WTC11 (cell line): Measurements from ENCODE around the gene PAFAH2. TPM values are rescaled to one million over a fixed set of nuclear protein-coding genes. Genes with fewer than 3 reads are reported as not detected.

ENCODE experiments used
- ATAC-seq: fragments of 200-7000 bp; cut with Tn5 transposase; 2 replicates; pipeline ENCODE4 v1.10.0; 2021; ENCODE audit warnings: mild to moderate bottlenecking, moderate library complexity
- CTCF ChIA-PET: fragments of 300-600 bp; sonication (Branson Sonifier 250); formaldehyde crosslinking; loops from one replicate; lab custom pipeline; 2021; ENCODE audit warnings: antibody characterized with exemption; lab: Charles Lee
- POLR2A ChIA-PET: fragments of 350-600 bp; sonication (Branson Sonifier 250); formaldehyde crosslinking; loops from one replicate; lab custom pipeline; 2021; ENCODE audit warnings: antibody characterized with exemption; lab: Charles Lee
- DNase-seq: peaks from one replicate; pipeline ENCODE4 v3.0.0; 2021; ENCODE audit warnings: low spot score
- H3K27ac Mint-ChIP-seq: 2 replicates; pipeline ENCODE4 v1.8.0; 2021; ENCODE audit warnings: mixed read lengths
- H3K27me3 Mint-ChIP-seq: 2 replicates; pipeline ENCODE4 v1.8.0; 2021; ENCODE audit warnings: low read depth, mild to moderate bottlenecking, moderate library complexity, mixed read lengths
- H3K36me3 Mint-ChIP-seq: 2 replicates; pipeline ENCODE4 v1.8.0; 2021; ENCODE audit warnings: mixed read lengths
- H3K4me1 Mint-ChIP-seq: 2 replicates; pipeline ENCODE4 v1.8.0; 2022; ENCODE audit warnings: mixed read lengths
- H3K4me3 Mint-ChIP-seq: 2 replicates; pipeline ENCODE4 v1.8.0; 2021; ENCODE audit warnings: mild to moderate bottlenecking, moderate library complexity, mixed read lengths
- H3K9me3 Mint-ChIP-seq: 2 replicates; pipeline ENCODE4 v1.8.0; 2021; ENCODE audit warnings: mixed read lengths
- ATF1 ChIP-seq: sonication (generic); formaldehyde crosslinking; IDR thresholded peaks from 2 replicates; pipeline ENCODE4 v1.8.1; 2023; ENCODE audit warnings: mild to moderate bottlenecking, moderate library complexity, missing genetic modification reagents
- CREM ChIP-seq: sonication (generic); formaldehyde crosslinking; IDR thresholded peaks from 2 replicates; pipeline ENCODE4 v1.8.1; 2022; ENCODE audit warnings: mild to moderate bottlenecking, missing genetic modification reagents, moderate library complexity
- HMGA2 ChIP-seq: fragments of 250-450 bp; sonication (Bioruptor Pico); IDR thresholded peaks from 2 replicates; pipeline ENCODE4 v1.4.0; 2021; ENCODE audit warnings: mild to moderate bottlenecking, moderate library complexity
- JAZF1 ChIP-seq: fragments of 250-450 bp; sonication (Bioruptor Pico); IDR thresholded peaks from 2 replicates; pipeline ENCODE4 v1.9.0; 2021; ENCODE audit warnings: moderate library complexity, mild to moderate bottlenecking, inconsistent platforms
- NR2C2 ChIP-seq: sonication (generic); formaldehyde crosslinking; IDR thresholded peaks from 2 replicates; pipeline ENCODE4 v1.8.0; 2022; ENCODE audit warnings: mild to moderate bottlenecking, missing genetic modification reagents
- NR3C1 ChIP-seq: sonication (generic); formaldehyde crosslinking; conservative IDR thresholded peaks from 2 replicates; pipeline ENCODE4 v1.8.1; 2023; ENCODE audit warnings: low read depth, mild to moderate bottlenecking, missing genetic modification reagents
- RORB ChIP-seq: fragments of 250-450 bp; sonication (Bioruptor Pico); IDR thresholded peaks from 2 replicates; pipeline ENCODE4 v1.9.0; 2021; ENCODE audit warnings: mild to moderate bottlenecking
- TEAD4 ChIP-seq: sonication (generic); formaldehyde crosslinking; IDR thresholded peaks from 2 replicates; pipeline ENCODE4 v1.8.0; 2022; ENCODE audit warnings: mild to moderate bottlenecking, missing genetic modification reagents
- TP53 ChIP-seq: sonication (generic); formaldehyde crosslinking; IDR thresholded peaks from 2 replicates; pipeline ENCODE4 v1.8.1; 2023; ENCODE audit warnings: mild to moderate bottlenecking, missing genetic modification reagents
- ZNF232 ChIP-seq: sonication (generic); formaldehyde crosslinking; IDR thresholded peaks from 2 replicates; pipeline ENCODE4 v1.8.0; 2022; ENCODE audit warnings: mild to moderate bottlenecking, missing genetic modification reagents
- ZNF317 ChIP-seq: sonication (generic); formaldehyde crosslinking; IDR thresholded peaks from 2 replicates; pipeline ENCODE4 v1.8.1; 2023; ENCODE audit warnings: low read depth, mild to moderate bottlenecking, moderate library complexity, missing genetic modification reagents, borderline replicate concordance
- ZNF671 ChIP-seq: fragments of 250-450 bp; sonication (Bioruptor Pico); IDR thresholded peaks from 2 replicates; pipeline ENCODE4 v1.8.0; 2021; ENCODE audit warnings: mild to moderate bottlenecking
- total RNA-seq: library from RNA; stranded (reverse); gene quantifications from 3 replicates; pipeline ENCODE4 v1.2.3, GENCODE V29; 2021
- TF ChIP-seq, protein P1 (sequence below): fragments of 250-450 bp; sonication (Bioruptor Pico); IDR thresholded peaks from 2 replicates; pipeline ENCODE4 v1.8.0; 2021; ENCODE audit warnings: mild to moderate bottlenecking
- TF ChIP-seq, protein P2 (sequence below): fragments of 250-450 bp; sonication (Bioruptor Pico); IDR thresholded peaks from 2 replicates; pipeline ENCODE4 v2.1.2; 2022; ENCODE audit warnings: mild to moderate bottlenecking, moderate library complexity
- TF ChIP-seq, protein P3 (sequence below): sonication (generic); formaldehyde crosslinking; IDR thresholded peaks from 2 replicates; pipeline ENCODE4 v1.8.0; 2022; ENCODE audit warnings: mild to moderate bottlenecking, missing genetic modification reagents
- TF ChIP-seq, protein P4 (sequence below): fragments of 250-450 bp; sonication (Bioruptor Pico); IDR thresholded peaks from 2 replicates; pipeline ENCODE4 v1.9.0; 2021; ENCODE audit warnings: mild to moderate bottlenecking
- TF ChIP-seq, protein P5 (sequence below): sonication (generic); formaldehyde crosslinking; IDR thresholded peaks from 2 replicates; pipeline ENCODE4 v1.8.1; 2023; ENCODE audit warnings: mild to moderate bottlenecking, missing genetic modification reagents
- TF ChIP-seq, protein P6 (sequence below): sonication (generic); formaldehyde crosslinking; IDR thresholded peaks from 2 replicates; pipeline ENCODE4 v1.8.1; 2023; ENCODE audit warnings: mild to moderate bottlenecking, missing genetic modification reagents
- TF ChIP-seq, protein P7 (sequence below): sonication (generic); formaldehyde crosslinking; IDR thresholded peaks from 2 replicates; pipeline ENCODE4 v1.8.0; 2022; ENCODE audit warnings: mild to moderate bottlenecking, missing genetic modification reagents

The PAFAH2 gene
- total RNA-seq, 1 experiment from 2014 or later = 11.5 TPM

DNA sequence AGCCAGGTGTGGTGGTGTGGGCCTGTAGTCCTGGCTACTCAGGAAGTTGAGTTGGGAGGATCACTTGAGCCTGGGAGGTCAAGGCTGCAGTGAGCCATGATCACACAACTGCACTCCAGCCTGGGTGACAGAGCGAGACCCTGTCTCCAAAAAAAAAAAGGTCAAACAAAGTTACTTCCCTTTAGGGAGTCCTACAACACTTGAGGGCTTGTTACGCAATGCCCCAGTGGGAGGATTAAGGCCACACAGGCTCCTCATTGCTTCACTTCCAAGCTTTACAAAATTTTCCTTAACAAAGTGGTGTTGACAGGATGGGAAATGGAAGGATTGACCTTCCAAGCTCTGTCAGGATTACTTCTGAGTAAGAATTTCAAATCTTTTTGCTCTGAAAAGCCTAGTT, 17.5 kb upstream of the PAFAH2 start:
- POLR2A ChIA-PET = no interaction called here
- Mint-ChIP-seq H3K36me3 (no peaks in the 10 kb centered on the region), H3K4me3 (no peak overlapping the region), H3K27me3 (no peaks in the 10 kb centered on the region; the same call in 1 of the 2 replicates), H3K9me3 (no peaks in the 10 kb centered on the region), H3K4me1 (peaks cover 29% of the 10 kb centered on the region), H3K27ac (no peak overlapping the region)
- TF ChIP-seq ZNF317 (no peak), ATF1 (CRISPR knock-in tag) (no peak), ZNF232 (CRISPR knock-in tag) (no peak), TEAD4 (CRISPR knock-in tag) (no peak), RORB (no peak), NR2C2 (no peak), ZNF671 (CRISPR knock-in tag) (no peak), NR3C1 (CRISPR knock-in tag) (no peak), HMGA2 (CRISPR knock-in tag) (no peak), JAZF1 (CRISPR knock-in tag) (no peak), TP53 (CRISPR knock-in tag) (no peak), CREM (CRISPR knock-in tag) (no peak)
- TF ChIP-seq, protein P1, sequence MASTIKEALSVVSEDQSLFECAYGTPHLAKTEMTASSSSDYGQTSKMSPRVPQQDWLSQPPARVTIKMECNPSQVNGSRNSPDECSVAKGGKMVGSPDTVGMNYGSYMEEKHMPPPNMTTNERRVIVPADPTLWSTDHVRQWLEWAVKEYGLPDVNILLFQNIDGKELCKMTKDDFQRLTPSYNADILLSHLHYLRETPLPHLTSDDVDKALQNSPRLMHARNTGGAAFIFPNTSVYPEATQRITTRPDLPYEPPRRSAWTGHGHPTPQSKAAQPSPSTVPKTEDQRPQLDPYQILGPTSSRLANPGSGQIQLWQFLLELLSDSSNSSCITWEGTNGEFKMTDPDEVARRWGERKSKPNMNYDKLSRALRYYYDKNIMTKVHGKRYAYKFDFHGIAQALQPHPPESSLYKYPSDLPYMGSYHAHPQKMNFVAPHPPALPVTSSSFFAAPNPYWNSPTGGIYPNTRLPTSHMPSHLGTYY (CRISPR knock-in tag) = no peak
- TF ChIP-seq, protein P2, sequence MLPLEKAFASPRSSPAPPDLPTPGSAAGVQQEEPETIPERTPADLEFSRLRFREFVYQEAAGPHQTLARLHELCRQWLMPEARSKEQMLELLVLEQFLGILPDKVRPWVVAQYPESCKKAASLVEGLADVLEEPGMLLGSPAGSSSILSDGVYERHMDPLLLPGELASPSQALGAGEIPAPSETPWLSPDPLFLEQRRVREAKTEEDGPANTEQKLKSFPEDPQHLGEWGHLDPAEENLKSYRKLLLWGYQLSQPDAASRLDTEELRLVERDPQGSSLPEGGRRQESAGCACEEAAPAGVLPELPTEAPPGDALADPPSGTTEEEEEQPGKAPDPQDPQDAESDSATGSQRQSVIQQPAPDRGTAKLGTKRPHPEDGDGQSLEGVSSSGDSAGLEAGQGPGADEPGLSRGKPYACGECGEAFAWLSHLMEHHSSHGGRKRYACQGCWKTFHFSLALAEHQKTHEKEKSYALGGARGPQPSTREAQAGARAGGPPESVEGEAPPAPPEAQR (CRISPR knock-in tag) = no peak
- TF ChIP-seq, protein P3, sequence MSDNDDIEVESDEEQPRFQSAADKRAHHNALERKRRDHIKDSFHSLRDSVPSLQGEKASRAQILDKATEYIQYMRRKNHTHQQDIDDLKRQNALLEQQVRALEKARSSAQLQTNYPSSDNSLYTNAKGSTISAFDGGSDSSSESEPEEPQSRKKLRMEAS (CRISPR knock-in tag) = no peak
- TF ChIP-seq, protein P4, sequence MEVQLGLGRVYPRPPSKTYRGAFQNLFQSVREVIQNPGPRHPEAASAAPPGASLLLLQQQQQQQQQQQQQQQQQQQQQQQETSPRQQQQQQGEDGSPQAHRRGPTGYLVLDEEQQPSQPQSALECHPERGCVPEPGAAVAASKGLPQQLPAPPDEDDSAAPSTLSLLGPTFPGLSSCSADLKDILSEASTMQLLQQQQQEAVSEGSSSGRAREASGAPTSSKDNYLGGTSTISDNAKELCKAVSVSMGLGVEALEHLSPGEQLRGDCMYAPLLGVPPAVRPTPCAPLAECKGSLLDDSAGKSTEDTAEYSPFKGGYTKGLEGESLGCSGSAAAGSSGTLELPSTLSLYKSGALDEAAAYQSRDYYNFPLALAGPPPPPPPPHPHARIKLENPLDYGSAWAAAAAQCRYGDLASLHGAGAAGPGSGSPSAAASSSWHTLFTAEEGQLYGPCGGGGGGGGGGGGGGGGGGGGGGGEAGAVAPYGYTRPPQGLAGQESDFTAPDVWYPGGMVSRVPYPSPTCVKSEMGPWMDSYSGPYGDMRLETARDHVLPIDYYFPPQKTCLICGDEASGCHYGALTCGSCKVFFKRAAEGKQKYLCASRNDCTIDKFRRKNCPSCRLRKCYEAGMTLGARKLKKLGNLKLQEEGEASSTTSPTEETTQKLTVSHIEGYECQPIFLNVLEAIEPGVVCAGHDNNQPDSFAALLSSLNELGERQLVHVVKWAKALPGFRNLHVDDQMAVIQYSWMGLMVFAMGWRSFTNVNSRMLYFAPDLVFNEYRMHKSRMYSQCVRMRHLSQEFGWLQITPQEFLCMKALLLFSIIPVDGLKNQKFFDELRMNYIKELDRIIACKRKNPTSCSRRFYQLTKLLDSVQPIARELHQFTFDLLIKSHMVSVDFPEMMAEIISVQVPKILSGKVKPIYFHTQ = no peak
- TF ChIP-seq, protein P5, sequence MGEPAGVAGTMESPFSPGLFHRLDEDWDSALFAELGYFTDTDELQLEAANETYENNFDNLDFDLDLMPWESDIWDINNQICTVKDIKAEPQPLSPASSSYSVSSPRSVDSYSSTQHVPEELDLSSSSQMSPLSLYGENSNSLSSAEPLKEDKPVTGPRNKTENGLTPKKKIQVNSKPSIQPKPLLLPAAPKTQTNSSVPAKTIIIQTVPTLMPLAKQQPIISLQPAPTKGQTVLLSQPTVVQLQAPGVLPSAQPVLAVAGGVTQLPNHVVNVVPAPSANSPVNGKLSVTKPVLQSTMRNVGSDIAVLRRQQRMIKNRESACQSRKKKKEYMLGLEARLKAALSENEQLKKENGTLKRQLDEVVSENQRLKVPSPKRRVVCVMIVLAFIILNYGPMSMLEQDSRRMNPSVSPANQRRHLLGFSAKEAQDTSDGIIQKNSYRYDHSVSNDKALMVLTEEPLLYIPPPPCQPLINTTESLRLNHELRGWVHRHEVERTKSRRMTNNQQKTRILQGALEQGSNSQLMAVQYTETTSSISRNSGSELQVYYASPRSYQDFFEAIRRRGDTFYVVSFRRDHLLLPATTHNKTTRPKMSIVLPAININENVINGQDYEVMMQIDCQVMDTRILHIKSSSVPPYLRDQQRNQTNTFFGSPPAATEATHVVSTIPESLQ = no peak
- TF ChIP-seq, protein P6, sequence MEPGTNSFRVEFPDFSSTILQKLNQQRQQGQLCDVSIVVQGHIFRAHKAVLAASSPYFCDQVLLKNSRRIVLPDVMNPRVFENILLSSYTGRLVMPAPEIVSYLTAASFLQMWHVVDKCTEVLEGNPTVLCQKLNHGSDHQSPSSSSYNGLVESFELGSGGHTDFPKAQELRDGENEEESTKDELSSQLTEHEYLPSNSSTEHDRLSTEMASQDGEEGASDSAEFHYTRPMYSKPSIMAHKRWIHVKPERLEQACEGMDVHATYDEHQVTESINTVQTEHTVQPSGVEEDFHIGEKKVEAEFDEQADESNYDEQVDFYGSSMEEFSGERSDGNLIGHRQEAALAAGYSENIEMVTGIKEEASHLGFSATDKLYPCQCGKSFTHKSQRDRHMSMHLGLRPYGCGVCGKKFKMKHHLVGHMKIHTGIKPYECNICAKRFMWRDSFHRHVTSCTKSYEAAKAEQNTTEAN (CRISPR knock-in tag) = no peak
- TF ChIP-seq, protein P7, sequence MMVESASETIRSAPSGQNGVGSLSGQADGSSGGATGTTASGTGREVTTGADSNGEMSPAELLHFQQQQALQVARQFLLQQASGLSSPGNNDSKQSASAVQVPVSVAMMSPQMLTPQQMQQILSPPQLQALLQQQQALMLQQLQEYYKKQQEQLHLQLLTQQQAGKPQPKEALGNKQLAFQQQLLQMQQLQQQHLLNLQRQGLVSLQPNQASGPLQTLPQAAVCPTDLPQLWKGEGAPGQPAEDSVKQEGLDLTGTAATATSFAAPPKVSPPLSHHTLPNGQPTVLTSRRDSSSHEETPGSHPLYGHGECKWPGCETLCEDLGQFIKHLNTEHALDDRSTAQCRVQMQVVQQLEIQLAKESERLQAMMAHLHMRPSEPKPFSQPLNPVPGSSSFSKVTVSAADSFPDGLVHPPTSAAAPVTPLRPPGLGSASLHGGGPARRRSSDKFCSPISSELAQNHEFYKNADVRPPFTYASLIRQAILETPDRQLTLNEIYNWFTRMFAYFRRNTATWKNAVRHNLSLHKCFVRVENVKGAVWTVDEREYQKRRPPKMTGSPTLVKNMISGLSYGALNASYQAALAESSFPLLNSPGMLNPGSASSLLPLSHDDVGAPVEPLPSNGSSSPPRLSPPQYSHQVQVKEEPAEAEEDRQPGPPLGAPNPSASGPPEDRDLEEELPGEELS (CRISPR knock-in tag) = no peak
- DNase-seq (no peak), ATAC-seq (no peak)
- CTCF ChIA-PET = interaction anchor here (0.5 kb wide), 1 partner anchor 22 kb away, joined by 5 read pairs; no protein-coding TSS in a partner anchor
